GM18870 (cell line): ENCODE data around the gene EFCAB6.

Experiments used
- ATAC-seq: cut with Tn5 transposase; IDR thresholded peaks from one replicate; pipeline ENCODE4 v1.9.1; 2021; ENCODE audit warnings: moderate library complexity; ENCODE audit not compliant: unreplicated experiment

Gene EFCAB6

DNA sequence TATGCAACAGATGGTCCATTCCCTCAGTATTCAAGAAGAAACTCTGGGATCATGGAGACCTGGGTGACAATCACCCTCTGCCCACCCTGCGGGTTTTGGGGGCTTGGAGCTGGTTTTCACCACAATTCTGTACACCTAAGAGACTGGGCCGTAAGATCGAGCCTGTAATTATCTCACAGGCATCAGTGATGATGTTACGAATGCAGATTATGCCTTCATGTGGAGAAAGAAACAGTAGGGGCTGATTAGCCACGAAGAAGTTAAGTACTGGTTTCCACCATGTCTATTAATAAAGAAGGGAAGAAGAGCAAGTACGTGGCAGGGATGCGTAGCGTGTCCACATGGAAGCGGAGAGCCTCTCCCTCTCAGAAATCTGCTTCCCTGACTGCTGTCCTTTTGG is 5.3 kb upstream of the EFCAB6 start:
- ATAC-seq = no peak

DNA sequence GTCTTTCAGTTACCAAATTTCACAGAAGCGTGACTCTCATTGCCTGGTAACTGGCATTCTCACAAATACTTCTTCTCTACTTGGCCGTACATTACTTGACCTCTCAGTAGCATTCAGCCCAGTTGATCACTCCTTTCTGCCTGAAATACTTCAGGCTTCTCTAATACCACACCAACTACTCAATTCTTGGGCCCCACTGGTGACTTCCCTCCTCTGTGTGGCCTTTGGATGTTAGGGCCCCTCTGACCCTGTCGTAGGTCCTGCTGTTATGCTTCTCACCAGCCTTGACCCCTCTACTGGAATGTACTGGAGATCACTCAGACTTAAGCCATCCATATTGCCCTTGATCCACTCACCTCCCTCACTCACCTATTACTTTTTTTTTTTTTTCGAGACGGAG is 2.2 kb upstream of the EFCAB6 start:
- no peak for ATAC-seq

DNA sequence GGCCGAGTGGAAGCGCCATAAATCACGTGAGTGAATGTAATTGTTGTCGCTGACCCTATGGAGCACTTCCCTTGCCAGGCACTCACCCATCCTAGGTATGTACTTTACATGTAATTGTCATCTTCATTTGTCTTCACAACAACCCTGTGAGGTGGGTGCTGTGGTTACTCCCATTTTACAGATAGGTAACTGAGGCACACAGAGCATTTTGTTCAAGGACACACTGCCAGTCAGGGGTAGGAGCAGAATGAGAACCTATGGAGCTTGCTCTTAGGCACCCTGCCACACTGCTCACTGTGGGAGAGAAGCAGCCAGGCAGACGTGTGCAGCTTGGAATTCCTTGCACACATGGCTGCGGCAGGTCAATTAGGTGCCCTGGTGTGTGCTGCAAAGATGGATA is 785 bp upstream of the EFCAB6 start:
- ATAC-seq = no peak

DNA sequence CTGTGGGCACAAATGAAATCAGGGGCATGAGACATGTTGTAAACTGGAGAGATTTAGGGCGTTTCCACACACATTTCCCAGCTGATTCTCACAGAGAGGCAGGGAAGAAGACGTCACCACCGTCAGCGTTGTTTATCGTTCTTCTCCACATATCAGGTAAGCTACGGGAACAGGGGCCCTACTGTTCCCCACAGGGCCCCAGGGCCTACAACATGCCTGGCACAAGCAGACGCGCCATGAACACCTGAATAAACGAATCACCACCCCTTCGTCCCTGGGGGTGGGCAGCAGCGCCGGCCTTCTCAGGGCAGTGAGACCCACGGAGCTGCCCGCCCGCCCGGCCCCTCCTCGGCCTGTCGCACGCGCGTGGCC is 342 bp downstream of the EFCAB6 start:
- ATAC-seq = no peak

DNA sequence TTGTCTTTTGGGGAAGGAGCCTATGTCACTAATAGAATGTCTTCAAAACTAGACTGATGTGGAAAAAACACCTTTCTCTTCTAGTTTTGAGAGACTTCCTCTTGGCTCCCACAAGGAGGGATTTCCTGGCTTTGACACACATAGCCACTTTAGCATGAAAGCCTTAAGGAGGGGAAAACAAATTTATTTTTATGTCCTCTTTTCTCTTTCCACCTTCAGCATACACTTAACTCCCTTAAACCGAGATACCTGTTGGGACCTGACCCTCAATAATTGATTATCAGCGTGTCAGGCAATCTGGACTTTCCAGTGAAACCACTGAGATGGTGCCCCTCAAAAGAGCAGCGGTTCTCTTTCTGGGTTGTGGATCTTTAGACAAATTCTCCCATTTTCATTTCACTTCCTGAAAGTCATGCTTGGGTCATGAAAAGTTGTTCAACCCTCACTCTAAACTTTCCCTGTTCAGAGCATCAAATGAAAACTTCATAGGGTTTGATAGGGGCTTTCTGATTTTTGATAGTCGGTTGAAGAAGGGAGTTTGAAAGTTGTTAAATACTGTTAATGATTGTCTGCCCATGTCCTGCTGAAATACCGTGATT is 9.1 kb downstream of the EFCAB6 start:
- no peak for ATAC-seq

DNA sequence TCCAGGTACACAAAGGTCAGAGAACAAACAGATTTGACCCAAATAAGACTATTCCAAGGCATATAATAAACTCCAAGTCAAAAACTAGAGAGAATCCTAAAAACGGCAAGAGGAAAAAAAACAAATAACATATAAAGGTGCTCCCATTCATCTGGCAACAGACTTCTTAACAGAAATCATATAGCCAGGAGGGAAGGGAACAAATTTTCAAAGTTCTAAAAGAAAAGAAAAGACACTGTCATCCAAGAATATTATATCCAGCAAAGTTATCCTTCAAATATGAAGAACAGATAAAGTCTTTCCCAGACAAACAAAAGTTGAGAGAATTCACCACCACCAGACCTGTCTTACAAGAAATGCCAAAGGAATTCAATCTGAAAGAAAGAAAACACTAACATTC is 11.1 kb downstream of the EFCAB6 start:
- no peak for ATAC-seq

DNA sequence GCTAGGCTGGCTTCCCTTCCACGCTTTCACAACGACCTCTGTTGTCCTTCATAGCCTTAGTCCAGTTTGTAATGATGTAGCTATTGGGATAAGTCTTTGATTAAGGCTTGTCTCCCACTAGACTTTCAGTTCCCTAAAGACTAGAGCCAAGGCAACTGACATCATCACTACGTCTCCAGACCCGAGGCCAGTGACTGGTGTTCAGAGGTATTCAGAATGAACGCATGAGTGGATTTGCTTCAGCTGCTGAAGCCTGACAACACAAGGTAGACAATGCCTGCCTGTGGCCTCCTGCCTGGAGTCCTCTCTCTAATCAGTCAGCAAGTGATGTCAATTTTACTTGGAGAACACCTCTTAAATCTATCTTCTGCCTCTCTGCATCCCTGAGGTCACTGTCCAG is 13.6 kb downstream of the EFCAB6 start:
- peak; percentile 60 for ATAC-seq

DNA sequence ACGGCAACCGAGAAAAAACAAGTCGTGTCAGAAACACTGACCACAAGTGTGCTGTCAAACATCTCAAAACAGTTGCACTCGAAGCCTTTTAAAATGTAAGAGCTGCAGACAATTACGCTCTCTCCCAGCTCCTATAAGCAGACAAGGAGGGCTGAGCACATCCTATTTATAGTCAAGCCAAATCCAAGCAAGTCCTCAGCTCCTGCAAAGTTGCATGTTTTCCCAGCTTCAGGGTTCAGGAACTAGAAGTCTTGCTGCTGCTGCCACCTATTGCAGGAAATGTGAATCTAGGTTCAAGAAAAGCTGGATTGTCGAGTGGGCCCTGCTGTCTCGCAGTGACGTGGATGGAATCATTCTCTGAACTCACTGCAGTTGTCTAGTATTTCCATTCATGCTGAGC is 15.5 kb downstream of the EFCAB6 start:
- ATAC-seq = no peak

DNA sequence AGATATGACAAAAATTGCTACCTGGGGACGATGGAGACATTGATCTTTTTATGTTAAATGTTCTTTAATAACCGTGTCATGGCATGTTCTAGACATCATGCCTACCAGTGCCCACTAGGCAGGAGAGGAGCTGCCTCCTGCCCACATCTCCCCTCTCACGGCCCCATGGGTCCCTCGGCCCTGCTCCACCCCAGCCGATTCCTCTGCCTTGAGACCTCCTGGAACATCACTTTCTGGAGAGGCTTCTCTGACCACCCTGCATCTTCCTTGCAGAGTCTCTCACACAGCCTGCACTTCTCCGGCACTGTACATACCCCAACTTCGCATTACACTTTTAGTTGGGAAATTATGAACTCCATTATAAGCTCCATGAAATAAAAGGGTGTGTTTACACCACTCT is 16.8 kb downstream of the EFCAB6 start:
- ATAC-seq = no peak

DNA sequence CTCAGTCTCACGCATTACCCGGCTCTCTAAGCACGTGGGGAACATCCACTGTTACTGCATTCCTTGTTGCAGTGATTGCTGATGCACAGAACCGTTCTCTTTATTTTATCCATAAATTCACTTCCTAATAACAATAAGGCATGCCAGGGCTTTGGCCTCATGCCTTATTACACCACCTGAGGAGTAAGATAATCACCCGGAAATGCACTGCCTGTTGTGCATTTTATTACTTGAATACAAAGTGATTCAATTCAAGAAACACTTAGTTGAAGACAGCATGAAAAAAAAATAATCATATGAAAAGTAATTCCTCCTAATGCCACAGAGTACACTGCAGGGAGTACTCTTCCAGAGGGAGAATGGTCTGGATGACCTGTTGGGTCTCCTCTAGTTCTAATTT is 19.2 kb downstream of the EFCAB6 start:
- ATAC-seq = no peak

DNA sequence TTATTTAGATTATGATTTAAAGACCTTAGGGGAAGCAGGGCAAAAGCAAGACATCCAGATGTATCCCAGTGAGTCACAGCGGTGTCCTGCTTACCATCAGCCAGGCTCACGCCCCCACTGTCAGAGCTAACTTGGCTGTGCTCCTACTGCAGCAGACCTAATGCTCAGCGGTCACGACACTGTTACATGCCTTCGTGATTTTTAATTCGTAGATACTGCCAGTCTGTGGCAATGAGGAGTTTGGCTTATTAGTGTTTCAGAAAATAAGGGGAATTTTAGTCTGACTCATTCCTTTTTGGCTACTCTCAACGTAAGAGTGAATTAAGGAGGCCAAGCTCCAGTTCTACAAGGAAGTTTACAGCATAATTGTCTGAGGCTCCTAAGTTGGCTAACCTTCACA is 22.7 kb downstream of the EFCAB6 start:
- no peak for ATAC-seq

DNA sequence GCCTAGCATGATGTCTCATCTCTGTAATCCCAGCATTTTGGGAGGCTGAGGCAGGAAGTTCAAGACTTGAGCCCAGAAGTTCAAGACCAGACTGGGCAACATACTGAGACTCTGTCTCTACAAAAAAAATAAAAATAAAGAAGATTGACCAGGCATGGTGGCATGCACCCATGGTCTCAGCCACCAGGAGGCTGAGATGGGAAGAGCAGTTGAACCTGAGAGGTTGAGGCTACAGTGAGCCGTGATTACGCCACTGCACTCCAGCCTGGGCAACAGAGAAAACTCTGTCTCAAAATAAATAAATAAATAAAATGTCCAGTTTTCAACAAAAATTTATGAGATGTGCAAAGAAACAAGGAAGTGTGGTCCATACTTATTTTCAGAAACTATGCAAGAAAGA is 28.3 kb downstream of the EFCAB6 start:
- ATAC-seq = no peak

DNA sequence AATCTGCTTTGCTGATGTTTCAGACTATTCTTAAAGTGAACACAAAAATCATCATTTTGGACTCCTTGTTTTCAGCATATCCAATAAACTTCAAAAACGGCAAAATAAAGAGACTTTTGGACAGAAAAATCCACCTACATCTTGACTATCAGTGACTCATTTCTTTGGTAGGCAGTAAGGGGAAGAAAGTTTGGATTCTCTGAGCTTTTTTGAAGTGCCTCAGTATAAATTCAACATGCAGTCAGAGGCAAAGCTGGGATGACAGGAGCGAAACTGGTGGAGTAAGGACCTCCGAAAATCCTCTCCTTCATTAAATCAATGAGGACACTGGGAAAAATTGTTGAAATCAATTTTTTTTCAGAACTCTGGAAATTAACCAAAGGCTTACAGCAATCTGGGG is 29.7 kb downstream of the EFCAB6 start:
- no peak for ATAC-seq

DNA sequence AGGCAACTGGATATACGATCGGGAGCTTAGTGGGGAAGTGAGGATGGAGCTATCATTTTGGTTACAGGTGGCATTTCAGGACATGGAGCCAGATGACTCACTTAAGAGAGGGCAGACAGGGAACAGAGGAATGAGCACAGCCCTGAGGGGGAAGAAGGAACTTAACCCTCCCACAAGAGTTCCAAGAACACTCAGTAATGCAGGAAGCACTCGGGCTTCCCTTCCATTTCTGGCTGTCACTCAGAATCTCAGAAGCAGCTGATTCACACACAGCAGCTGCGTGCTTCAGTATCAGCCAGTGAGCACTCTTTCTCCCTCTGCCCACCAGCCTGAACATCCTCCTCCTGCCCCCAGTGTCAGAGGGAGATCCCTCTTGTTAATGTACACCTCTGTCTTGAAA is 34.8 kb downstream of the EFCAB6 start:
- ATAC-seq = no peak

DNA sequence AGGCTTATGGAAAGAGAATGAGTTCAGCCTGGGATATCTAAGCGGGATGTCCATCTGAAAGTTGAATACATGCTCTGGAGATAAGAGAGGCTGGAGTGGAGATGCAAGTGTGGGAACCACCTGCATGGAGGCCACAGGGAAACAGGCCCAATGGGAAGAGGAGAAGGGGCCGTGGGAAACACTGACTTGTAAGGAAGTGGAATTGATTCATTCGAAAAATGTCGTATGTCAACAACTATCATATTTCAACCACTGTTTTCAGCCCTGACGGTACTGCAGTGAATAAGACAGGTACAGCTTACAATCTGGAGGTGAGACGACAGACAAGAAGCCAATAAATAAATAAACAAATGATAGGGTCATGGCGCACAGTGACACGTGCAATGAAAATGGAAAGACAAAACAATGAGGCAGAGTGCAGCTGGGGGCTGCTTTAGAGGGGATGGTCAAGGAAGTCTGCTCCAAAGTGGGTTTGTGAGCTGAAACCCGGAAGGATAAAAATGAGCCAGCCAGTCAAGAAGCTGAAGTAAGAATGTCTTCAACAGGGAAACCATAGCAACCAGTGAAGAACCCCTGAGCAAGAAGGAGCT is 35.9 kb downstream of the EFCAB6 start:
- ATAC-seq = no peak

DNA sequence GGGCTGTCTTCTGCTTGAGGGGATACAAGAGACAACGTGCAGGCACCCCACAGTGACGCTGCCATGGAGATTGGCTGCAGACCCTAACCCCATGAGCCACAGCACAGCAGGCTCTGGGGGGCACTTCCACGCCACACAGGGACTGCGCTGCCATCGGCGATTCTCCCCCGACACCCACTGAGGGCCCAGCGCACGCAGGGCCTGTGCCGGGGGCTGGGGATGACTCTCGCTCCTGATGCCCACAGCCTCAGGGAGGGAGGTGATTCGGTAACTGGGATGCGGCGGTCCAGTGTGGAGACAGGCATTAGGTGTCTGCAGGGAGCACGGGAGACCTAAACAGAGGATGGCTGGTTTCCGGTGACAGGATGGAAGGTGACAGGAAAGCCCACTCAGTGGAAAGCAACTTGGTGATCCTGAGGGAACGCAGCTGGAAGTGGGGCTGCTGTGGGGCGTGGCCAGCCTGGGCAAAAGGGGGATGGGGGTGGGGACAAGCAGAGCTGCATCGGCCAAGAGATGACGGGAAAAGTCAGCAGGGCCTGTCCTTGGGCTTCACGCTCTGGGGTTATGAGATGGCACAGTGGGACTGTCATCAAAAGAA is 37.7 kb downstream of the EFCAB6 start:
- no peak for ATAC-seq

DNA sequence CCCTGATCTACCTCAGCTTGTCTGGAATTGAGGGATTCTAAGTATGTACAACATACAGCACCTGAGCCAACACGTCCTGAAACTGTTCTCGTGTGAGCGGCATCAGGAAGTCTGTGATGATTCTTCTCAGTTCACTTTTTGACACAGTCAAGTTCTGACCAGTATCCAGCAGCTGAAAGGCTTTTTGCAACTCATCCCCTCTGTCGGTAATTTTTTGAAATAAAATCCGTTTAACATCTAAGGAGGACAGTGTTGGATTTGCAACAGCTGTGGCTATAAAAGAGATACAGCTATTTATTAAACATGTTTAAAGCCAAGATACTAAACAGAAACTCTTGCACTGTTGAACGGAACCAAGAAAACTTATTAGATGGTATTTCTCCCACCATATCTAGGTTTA is 39.3 kb downstream of the EFCAB6 start:
- no peak for ATAC-seq

DNA sequence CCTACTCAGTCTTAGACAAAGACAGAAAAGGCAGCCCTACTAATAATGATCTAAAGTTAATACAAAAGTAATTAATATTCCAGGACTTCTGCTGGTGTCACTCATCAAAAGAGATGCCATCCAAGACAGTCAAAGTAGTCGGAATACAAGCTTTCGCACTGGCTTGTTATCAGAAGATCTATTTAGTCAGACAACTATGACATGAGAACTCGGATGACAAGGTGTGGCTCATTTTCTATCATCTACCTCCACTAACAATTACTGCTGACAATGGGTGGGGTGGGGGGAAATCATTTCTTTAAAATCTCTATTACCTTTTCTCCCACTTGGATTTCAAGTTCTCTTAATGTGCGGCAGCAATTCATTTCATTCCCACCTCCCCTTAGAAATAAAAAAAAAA is 56.7 kb downstream of the EFCAB6 start:
- ATAC-seq = no peak

DNA sequence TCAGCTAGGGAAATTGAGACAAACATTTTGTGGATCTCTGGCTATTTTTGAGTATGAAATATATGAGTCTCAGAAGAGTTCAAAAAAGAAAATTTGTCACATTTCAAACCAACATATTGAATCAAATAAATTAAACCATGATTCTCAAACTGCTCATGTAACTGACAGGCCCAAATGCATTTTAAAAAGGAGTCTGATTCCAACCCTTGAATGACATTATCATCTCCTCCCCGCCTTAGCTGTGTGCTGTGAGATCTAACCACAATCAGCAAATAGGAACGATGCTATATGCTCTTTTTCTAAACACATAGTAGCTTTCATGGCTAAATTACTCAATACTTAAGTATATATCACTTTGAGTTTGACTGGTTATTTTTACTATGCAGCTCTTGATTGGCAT is 57.1 kb downstream of the EFCAB6 start:
- ATAC-seq = no peak

DNA sequence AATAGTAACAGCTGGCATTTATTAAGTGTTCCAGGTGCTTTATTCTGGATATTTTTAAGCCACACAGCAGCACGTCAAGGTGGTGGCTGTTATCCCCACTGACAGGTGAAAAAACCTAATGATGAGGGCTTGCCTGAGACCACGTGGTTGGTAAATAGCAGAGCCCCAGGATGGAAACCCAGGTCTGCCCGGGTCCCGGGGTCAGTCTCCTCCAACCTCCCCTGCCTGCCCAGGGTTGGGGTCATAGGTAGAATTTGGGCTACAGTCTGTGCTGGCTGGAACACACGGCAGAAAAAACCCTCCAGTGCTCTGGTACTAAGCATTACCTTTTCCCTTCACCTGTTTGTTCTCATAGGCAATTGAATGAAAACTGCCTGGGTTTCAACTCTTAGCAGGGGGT is 57.9 kb downstream of the EFCAB6 start:
- ATAC-seq = no peak

DNA sequence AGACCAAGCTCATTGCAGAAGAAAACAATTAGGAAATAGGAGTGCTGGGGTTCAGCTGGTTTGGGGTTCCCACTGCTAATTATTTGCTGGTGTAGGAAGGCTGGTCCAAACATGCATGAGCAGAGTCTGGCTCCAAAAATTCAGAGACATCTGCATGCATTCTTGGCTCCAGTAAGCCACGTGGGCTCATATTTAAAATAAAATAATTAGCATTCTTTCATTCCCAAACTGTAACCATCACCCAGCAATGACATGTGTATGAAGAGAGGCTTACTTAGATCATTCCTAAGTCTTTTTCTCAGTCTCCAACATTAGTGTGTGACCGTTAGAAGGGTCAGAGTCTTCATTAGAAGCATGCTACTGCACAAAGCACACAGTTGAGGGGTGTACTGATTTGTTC is 58.4 kb downstream of the EFCAB6 start:
- ATAC-seq = no peak

DNA sequence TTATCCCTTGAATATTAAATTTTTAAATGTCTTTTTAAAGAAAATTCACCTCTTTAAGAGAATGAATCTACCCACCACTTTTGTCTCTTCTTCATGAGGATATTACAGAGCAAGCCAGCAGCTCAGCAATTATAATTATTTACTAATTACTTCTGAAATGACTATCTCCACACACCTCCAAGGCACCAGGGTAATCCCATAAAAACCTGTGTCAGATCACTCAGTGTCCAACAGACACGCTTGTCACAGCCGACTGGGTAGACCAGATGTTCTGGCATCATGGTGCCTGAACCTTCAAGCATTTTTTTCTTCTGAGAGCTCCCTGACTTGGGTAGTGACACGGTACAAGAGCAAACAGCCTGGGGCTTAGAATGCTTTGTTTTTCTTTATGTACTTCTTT is 61.4 kb downstream of the EFCAB6 start:
- no peak for ATAC-seq

DNA sequence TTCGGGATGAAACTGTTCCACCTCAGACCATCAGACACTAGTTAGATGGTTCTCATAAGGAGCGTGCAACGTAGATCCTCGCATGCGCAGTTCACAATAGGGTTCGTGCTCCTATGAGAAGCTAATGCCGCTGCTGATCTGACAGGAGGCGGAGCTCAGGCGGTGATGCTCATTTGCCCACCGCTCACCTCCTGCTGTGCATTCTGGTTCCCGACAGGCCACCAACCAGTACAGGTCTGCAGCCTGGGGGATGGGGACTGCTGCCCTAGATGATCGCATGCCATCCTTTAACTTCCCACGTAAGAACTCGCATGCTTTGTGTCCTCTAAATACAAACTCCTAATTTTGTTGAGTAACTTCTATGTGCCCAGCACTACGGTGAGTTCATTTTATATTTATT is 62.6 kb downstream of the EFCAB6 start:
- no peak for ATAC-seq
